ENCODE results near the gene PCBD1. TPM values are rescaled to one million over a fixed set of nuclear protein-coding genes. Genes with fewer than 3 reads are reported as not detected.

PCBD1 gene
- total RNA-seq, 1 experiment from 2014 or later: 163 TPM

- TF ChIP-seq TCF7L2 (IDR thresholded peaks at IDR 0.05; ENCODE audit: borderline replicate concordance, extremely low read depth, insufficient read depth, insufficient read length) (no peak), EGR1 (IDR thresholded peaks at IDR 0.05; ENCODE audit: low read depth) (no peak), CTCF (IDR thresholded peaks at IDR 0.05 in 2 of 3, conservative IDR thresholded peaks at IDR 0.05 in 1 of 3; ENCODE audit: borderline replicate concordance in 1 of 3, insufficient read depth in 1 of 3, low read depth in 2 of 3, low read length in 2 of 3) (no peak), JUND (IDR thresholded peaks at IDR 0.05) (no peak), FOSL1 (IDR thresholded peaks at IDR 0.05; ENCODE audit: low read depth) (no peak), CBX3 (IDR thresholded peaks at IDR 0.05; ENCODE audit: low read depth) (no peak), YY1 (IDR thresholded peaks at IDR 0.05; ENCODE audit: extremely low read depth, insufficient replicate concordance, low read depth, low read length) (no peak), SRF (IDR thresholded peaks at IDR 0.05; ENCODE audit: low read depth) (no peak), RAD21 (IDR thresholded peaks at IDR 0.05; ENCODE audit: low read depth) (no peak), SIN3A (IDR thresholded peaks at IDR 0.05; ENCODE audit: low read depth) (no peak), ZFX (IDR thresholded peaks at IDR 0.05) (no peak)
Observed at GRCh38 chr10:70917226-70917625, 28.9 kb upstream of the PCBD1 start (continued).

GRCh38 chr10:70916241-70916640, 27.9 kb upstream of the PCBD1 start:
- BruUV-seq (replicated peaks): no TSS peak

More at GRCh38 chr10:70916241-70916640, 27.9 kb upstream of the PCBD1 start:
- CTCF ChIA-PET: interaction anchor here (1.6 kb wide), 1 partner anchor 13 kb away, joined by 3 read pairs; no protein-coding TSS in a partner anchor
- no peak overlapping the region for H3K4me3 ChIP-seq (replicated peaks in 1 of 2; ENCODE audit: low read depth in 1 of 2, low read length in 2 of 2)
- RAD21 ChIA-PET (ENCODE audit: low non-redundant PET in 1 of 2, low total read pairs in 2 of 2, uncharacterized antibody in 2 of 2, unreplicated experiment in 2 of 2): no interaction called here
- no peak overlapping the region for H3K4me2 ChIP-seq (ENCODE audit: low read length)
- H3K9me2 ChIP-seq (ENCODE audit: insufficient read depth): no peaks in the 10 kb centered on the region
- TF ChIP-seq CEBPB (IDR thresholded peaks at IDR 0.05; ENCODE audit: low read depth) (no peak), ZFX (IDR thresholded peaks at IDR 0.05) (no peak), YY1 (IDR thresholded peaks at IDR 0.05; ENCODE audit: extremely low read depth, insufficient replicate concordance, low read depth, low read length) (no peak)
- H3K9ac ChIP-seq (ENCODE audit: low read length): no peak overlapping the region
- ATAC-seq (no peak), DNase-seq (ENCODE audit: low read depth, low spot score) (no peak)
- H3K36me3 ChIP-seq (ENCODE audit: control insufficient read depth in 1 of 2, insufficient read depth in 2 of 2, low read length in 2 of 2): no peaks in the 10 kb centered on the region
- H3K79me2 ChIP-seq (ENCODE audit: insufficient read depth, low read length): no peaks in the 10 kb centered on the region
- POLR2A ChIA-PET: no interaction called here
- peaks cover 4% of the 10 kb centered on the region; the same call in 1 of the 2 replicates for H3K27me3 ChIP-seq (ENCODE audit: insufficient read depth, low read length)
- H3K27ac ChIP-seq (ENCODE audit: low read depth, low read length): no peak overlapping the region
- H2AFZ ChIP-seq (ENCODE audit: low read depth, low read length, poor library complexity, severe bottlenecking): no peak overlapping the region
- no peaks in the 10 kb centered on the region for H4K20me1 ChIP-seq (ENCODE audit: insufficient read depth)
- H3K4me1 ChIP-seq (ENCODE audit: control insufficient read depth in 1 of 2, insufficient read depth in 2 of 2, low read length in 2 of 2): peaks cover 6% of the 10 kb centered on the region in 2 experiments; a peak in 3 of 4 replicates
- H3K9me3 ChIP-seq (ENCODE audit: control insufficient read depth in 1 of 2, insufficient read depth in 1 of 2, low read depth in 1 of 2, low read length in 2 of 2): no peaks in the 10 kb centered on the region
- intact Hi-C loops (cut with micrococcal nuclease): no loop called here
